Stimulated activated CD4-positive, alpha-beta T cell treated with anti-CD3 and anti-CD28 coated beads, Interleukin-12 subunit alpha, Interleukin-12 subunit beta, amount 100 ng/mL, for 24 hours (primary cell): ENCODE results near the gene GPC3.
A peak's percentile ranks its signal among the peaks of the same experiment; 100 is the strongest.

ENCODE experiments used
- DNase-seq, 2 experiments: peaks; one replicate each; pipeline ENCODE4 v3.0.0-alpha.2; 2020; ENCODE audit warnings: low read depth in 2 of 2

Gene GPC3

GRCh38 chrX:133929836-133930464 lies 55.4 kb downstream of the GPC3 start:
- no peak for DNase-seq

GRCh38 chrX:133928365-133928764 lies 57.0 kb downstream of the GPC3 start:
- no peak for DNase-seq

GRCh38 chrX:133926809-133927208 lies 58.6 kb downstream of the GPC3 start:
- no peak for DNase-seq

- DNase-seq, result no peak
These were observed 59.3 kb downstream of the GPC3 start for GRCh38 chrX:133926099-133926498.

- DNase-seq, result no peak
These were observed 60.8 kb downstream of the GPC3 start for GRCh38 chrX:133924548-133924947.

GRCh38 chrX:133923548-133923947 lies 61.8 kb downstream of the GPC3 start:
- DNase-seq, result no peak

- no peak for DNase-seq
These were observed 62.3 kb downstream of the GPC3 start for GRCh38 chrX:133923113-133923512.

GRCh38 chrX:133922390-133922771 lies 63.0 kb downstream of the GPC3 start:
- DNase-seq, result no peak

GRCh38 chrX:133921764-133922389 lies 63.5 kb downstream of the GPC3 start:
- DNase-seq, result peak in 1 of 2 experiments; percentile 14

- DNase-seq, result no peak
These were observed 64.3 kb downstream of the GPC3 start for GRCh38 chrX:133921086-133921485.

- no peak for DNase-seq
These were observed 67.0 kb downstream of the GPC3 start for GRCh38 chrX:133918361-133918771.

- no peak for DNase-seq
These were observed 68.2 kb downstream of the GPC3 start for GRCh38 chrX:133916984-133917722.

GRCh38 chrX:133913658-133914388 lies 71.6 kb downstream of the GPC3 start:
- DNase-seq, result no peak

GRCh38 chrX:133913009-133913408 lies 72.4 kb downstream of the GPC3 start:
- no peak for DNase-seq

- no peak for DNase-seq
These were observed 73.4 kb downstream of the GPC3 start for GRCh38 chrX:133911825-133912495.

GRCh38 chrX:133910539-133910938 lies 74.9 kb downstream of the GPC3 start:
- DNase-seq, result no peak

GRCh38 chrX:133909888-133910287 lies 75.5 kb downstream of the GPC3 start:
- no peak for DNase-seq

- DNase-seq, result no peak
These were observed 77.0 kb downstream of the GPC3 start for GRCh38 chrX:133908223-133908955.

GRCh38 chrX:133907606-133908005 lies 77.8 kb downstream of the GPC3 start:
- no peak for DNase-seq

- no peak for DNase-seq
These were observed 80.1 kb downstream of the GPC3 start for GRCh38 chrX:133905305-133905704.

GRCh38 chrX:133897593-133898163 lies 87.7 kb downstream of the GPC3 start:
- no peak for DNase-seq
